Measurements from ENCODE around the gene GLIS1. TPM values are rescaled to one million over a fixed set of nuclear protein-coding genes. Genes with fewer than 3 reads are reported as not detected.

The GLIS1 gene
- polyA plus RNA-seq, 1 donor (not counting 4 experiments of a cell fraction or from before 2014, with no cell fraction given): not detected

DNA sequence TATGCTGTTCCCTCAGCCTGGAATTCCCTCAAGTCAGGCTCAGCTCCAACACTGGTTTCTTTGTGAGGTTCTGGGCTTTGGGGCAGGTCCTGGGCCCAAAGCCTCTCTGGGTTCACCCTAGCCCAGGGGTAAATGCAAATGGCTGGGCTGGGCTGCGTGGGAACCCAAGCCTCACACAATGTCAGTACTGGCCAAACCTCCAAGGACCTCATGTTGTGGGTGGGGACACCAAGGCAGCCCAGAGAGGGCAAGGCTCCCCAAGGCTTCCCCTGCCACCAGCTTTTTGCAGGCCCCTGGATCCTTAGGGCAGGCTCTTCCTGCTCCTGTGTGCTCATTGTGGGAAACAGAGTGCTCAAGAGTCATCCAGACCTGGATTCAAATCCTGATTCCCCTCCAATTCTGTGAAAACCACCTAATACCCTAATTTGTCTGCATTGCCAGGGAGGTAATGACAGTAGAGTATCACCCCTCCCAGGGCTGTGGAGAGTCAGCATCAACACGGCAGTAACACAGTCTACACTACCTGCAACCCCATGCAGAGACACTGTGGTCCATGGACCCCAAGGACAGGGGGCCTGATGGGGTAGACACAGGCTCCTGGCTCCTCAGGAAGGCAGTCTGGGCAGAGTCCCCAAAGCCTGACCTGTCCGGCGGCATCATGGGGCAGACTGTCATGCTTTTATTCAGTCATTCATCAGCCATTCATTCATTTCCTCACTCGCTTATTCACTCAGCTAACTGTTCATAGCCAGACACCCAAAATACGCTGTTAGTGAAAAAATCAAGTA, 194.0 kb downstream of the GLIS1 start:
- no peak overlapping the region for H2AFZ ChIP-seq (ENCODE audit: control insufficient read depth, low read length)
- H3K4me1 ChIP-seq (ENCODE audit: control insufficient read depth, extremely low read depth, insufficient read depth, low read length): no peaks in the 10 kb centered on the region
- DNase-seq (ENCODE audit: low read depth, low spot score) (no peak), FAIRE-seq (no peak)
- H3K9me3 ChIP-seq (ENCODE audit: control insufficient read depth, low read depth, low read length): no peaks in the 10 kb centered on the region
- H4K20me1 ChIP-seq (ENCODE audit: control insufficient read depth, extremely low read depth, insufficient read depth, low read length): peaks cover 2% of the 10 kb centered on the region
- no peaks in the 10 kb centered on the region for H3K9me1 ChIP-seq (ENCODE audit: control insufficient read depth, extremely low read depth, insufficient read depth, low read length)
- no peak overlapping the region for H3K4me3 ChIP-seq (ENCODE audit: control insufficient read depth in 2 of 3, extremely low read depth in 1 of 3, insufficient read depth in 2 of 3, low read depth in 1 of 3, low read length in 3 of 3)
- H3K4me2 ChIP-seq (ENCODE audit: control insufficient read depth, extremely low read depth, insufficient read depth, low read depth, low read length): no peak overlapping the region
- no peak overlapping the region for H3K27ac ChIP-seq (ENCODE audit: control insufficient read depth, insufficient read depth, low read length)
- TF ChIP-seq EZH2 (IDR thresholded peaks at IDR 0.05; ENCODE audit: low read length): no peak
- TF ChIP-seq, protein P1, sequence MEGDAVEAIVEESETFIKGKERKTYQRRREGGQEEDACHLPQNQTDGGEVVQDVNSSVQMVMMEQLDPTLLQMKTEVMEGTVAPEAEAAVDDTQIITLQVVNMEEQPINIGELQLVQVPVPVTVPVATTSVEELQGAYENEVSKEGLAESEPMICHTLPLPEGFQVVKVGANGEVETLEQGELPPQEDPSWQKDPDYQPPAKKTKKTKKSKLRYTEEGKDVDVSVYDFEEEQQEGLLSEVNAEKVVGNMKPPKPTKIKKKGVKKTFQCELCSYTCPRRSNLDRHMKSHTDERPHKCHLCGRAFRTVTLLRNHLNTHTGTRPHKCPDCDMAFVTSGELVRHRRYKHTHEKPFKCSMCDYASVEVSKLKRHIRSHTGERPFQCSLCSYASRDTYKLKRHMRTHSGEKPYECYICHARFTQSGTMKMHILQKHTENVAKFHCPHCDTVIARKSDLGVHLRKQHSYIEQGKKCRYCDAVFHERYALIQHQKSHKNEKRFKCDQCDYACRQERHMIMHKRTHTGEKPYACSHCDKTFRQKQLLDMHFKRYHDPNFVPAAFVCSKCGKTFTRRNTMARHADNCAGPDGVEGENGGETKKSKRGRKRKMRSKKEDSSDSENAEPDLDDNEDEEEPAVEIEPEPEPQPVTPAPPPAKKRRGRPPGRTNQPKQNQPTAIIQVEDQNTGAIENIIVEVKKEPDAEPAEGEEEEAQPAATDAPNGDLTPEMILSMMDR (optimal IDR thresholded peaks at IDR 0.05 in 1 of 3, IDR thresholded peaks at IDR 0.05 in 1 of 3, conservative IDR thresholded peaks at IDR 0.05 in 1 of 3; ENCODE audit: extremely low read depth in 1 of 3, insufficient read depth in 2 of 3, low read length in 3 of 3): no peak
- H3K9ac ChIP-seq (ENCODE audit: control insufficient read depth, extremely low read depth, insufficient read depth, low read length): no peak overlapping the region
- H3K79me2 ChIP-seq (ENCODE audit: control insufficient read depth, insufficient read depth, low read length): no peaks in the 10 kb centered on the region
- dilution Hi-C loops (cut with MboI; ENCODE audit: extremely low pct_ligation_motif_present, low sequenced_read_pairs): no loop called here
- H3K36me3 ChIP-seq (ENCODE audit: control insufficient read depth in 2 of 2, extremely low read depth in 1 of 2, insufficient read depth in 2 of 2, low read length in 2 of 2): no peaks in the 10 kb centered on the region
- peaks cover 7% of the 10 kb centered on the region for H3K27me3 ChIP-seq (ENCODE audit: control insufficient read depth, extremely low read depth, insufficient read depth, low read length)

DNA sequence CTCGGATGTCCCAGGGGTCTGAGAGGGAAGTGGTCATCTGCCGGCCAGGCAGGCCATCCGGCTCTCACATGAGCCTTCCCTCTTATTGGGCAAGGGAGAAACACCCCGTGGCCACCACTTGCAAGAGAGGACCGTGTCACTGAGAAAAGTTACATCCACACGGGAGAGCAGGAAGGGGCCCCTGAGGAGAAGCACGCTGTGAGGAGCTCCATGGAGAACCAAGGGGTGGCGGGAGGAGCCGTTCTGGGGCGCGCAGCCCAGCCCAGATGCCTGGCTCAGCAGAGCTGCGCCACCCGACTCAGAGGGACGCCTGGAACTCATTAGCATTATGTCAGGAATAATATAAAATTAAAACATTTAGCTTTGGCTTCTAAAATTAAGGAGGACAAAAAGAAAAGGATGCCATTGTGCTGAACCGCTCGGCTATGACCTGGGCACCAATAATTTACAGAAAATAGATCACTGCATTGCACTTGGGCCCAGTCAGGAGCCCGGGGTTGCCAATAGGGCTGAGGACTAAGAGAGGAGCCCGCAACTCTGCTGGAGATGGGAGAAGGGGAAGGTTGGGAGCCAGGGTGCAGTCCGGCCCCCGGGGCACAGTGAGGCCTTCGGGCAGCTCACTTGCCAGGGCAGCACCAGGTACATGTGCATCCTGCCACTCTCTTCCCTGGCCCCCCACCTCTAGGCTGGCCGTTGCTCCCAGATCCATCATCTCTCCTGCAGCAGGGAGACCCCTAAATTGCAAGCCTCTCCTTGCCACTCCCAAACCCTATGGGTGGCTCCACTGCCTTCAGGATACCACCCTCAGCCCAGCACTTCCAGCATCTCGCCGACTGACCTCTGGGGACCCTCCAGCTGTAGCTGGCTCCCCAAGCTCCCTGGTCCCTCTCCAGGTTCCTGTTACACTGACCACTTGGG, 194.9 kb downstream of the GLIS1 start:
- DNase-seq (ENCODE audit: low read depth, low spot score) (no peak), FAIRE-seq (no peak)
- Histone ChIP-seq H4K20me1 (ENCODE audit: control insufficient read depth, extremely low read depth, insufficient read depth, low read length) (peaks cover 2% of the 10 kb centered on the region), H3K27me3 (ENCODE audit: control insufficient read depth, extremely low read depth, insufficient read depth, low read length) (peaks cover 7% of the 10 kb centered on the region), H3K79me2 (ENCODE audit: control insufficient read depth, insufficient read depth, low read length) (no peaks in the 10 kb centered on the region), H3K4me2 (ENCODE audit: control insufficient read depth, extremely low read depth, insufficient read depth, low read depth, low read length) (no peak overlapping the region), H3K9ac (ENCODE audit: control insufficient read depth, extremely low read depth, insufficient read depth, low read length) (no peak overlapping the region), H3K9me3 (ENCODE audit: control insufficient read depth, low read depth, low read length) (no peaks in the 10 kb centered on the region), H3K36me3 (ENCODE audit: control insufficient read depth in 2 of 2, extremely low read depth in 1 of 2, insufficient read depth in 2 of 2, low read length in 2 of 2) (no peaks in the 10 kb centered on the region), H3K4me3 (ENCODE audit: control insufficient read depth in 2 of 3, extremely low read depth in 1 of 3, insufficient read depth in 2 of 3, low read depth in 1 of 3, low read length in 3 of 3) (no peak overlapping the region), H3K9me1 (ENCODE audit: control insufficient read depth, extremely low read depth, insufficient read depth, low read length) (no peaks in the 10 kb centered on the region), H2AFZ (ENCODE audit: control insufficient read depth, low read length) (no peak overlapping the region), H3K27ac (ENCODE audit: control insufficient read depth, insufficient read depth, low read length) (no peak overlapping the region), H3K4me1 (ENCODE audit: control insufficient read depth, extremely low read depth, insufficient read depth, low read length) (no peaks in the 10 kb centered on the region)
- no peak for TF ChIP-seq EZH2 (IDR thresholded peaks at IDR 0.05; ENCODE audit: low read length)
- TF ChIP-seq, protein P1 (optimal IDR thresholded peaks at IDR 0.05 in 1 of 3, IDR thresholded peaks at IDR 0.05 in 1 of 3, conservative IDR thresholded peaks at IDR 0.05 in 1 of 3; ENCODE audit: extremely low read depth in 1 of 3, insufficient read depth in 2 of 3, low read length in 3 of 3): no peak
- dilution Hi-C loops (cut with MboI; ENCODE audit: extremely low pct_ligation_motif_present, low sequenced_read_pairs): no loop called here

All from keratinocyte (primary cell).